Upper lobe of right lung (tissue), 1 donor: Measurements from ENCODE around the gene RFX2. TPM values are rescaled to one million over a fixed set of nuclear protein-coding genes. Genes with fewer than 3 reads are reported as not detected.

Experiments
- ATAC-seq: fragments of 200-7000 bp; cut with Tn5 transposase; one replicate; pipeline ENCODE4 v1.9.1; 2020; ENCODE audit warnings: mild to moderate bottlenecking, moderate library complexity
- DNase-seq: peaks from one replicate; pipeline ENCODE4 v3.0.0-alpha.2; 2020
- H3K27ac ChIP-seq: fragments of 200-600 bp; one replicate; pipeline ENCODE4 v1.8.0; 2022
- H3K27me3 ChIP-seq: fragments of 200-600 bp; one replicate; pipeline ENCODE4 v1.8.0; 2022; ENCODE audit warnings: mild to moderate bottlenecking
- H3K36me3 ChIP-seq: fragments of 200-600 bp; one replicate; pipeline ENCODE4 v1.8.0; 2022
- H3K4me1 ChIP-seq: fragments of 200-600 bp; one replicate; pipeline ENCODE4 v1.8.0; 2022
- H3K4me3 ChIP-seq: fragments of 200-600 bp; one replicate; pipeline ENCODE4 v1.8.0; 2022; ENCODE audit warnings: mild to moderate bottlenecking
- H3K9me3 ChIP-seq: fragments of 200-600 bp; one replicate; pipeline ENCODE4 v1.8.0; 2022
- CTCF ChIP-seq: fragments of 200-600 bp; IDR thresholded peaks from one replicate; pipeline ENCODE4 v1.8.0; 2022; ENCODE audit warnings: antibody characterized with exemption
- intact Hi-C: fragments of 100-400 bp; cut with DNase I; formaldehyde crosslinking; loops from one replicate; pipeline ENCODE4 v1.11.0; 2022
- total RNA-seq: library from RNA; stranded (reverse); fragmentation: NEBNext Ultra II Directional; extraction: Animal tissue kit (Norgen Biotek cat#: 25700); gene quantifications from one replicate; pipeline ENCODE4 v1.2.1, GENCODE V29; 2021
- donor health status: DM: no; HTN: yes; CAD: no; lungs with severe emphysema.

RFX2 gene
- total RNA-seq, 1 donor from 2014 or later = 11.7 TPM

- TF ChIP-seq CTCF = no peak
- Histone ChIP-seq H3K9me3 (no peaks in the 10 kb centered on the region), H3K27ac (no peak overlapping the region), H3K36me3 (no peaks in the 10 kb centered on the region), H3K4me3 (no peak overlapping the region), H3K4me1 (peaks cover 3% of the 10 kb centered on the region), H3K27me3 (no peaks in the 10 kb centered on the region)
- ATAC-seq = no peak
- no peak for DNase-seq
- intact Hi-C loops = loop anchor here (5.0 kb wide), 1 partner anchor 79 kb away; no protein-coding TSS in a partner anchor
Observed at GRCh38 chr19:6048348-6048747, 62.0 kb downstream of the RFX2 start.

GRCh38 chr19:6047741-6048251, 62.5 kb downstream of the RFX2 start:
- peak; percentile 49 for TF ChIP-seq CTCF
- H3K27ac ChIP-seq = no peak overlapping the region
- no peaks in the 10 kb centered on the region for H3K9me3 ChIP-seq
- H3K4me1 ChIP-seq = peaks cover 3% of the 10 kb centered on the region
- DNase-seq (no peak), ATAC-seq (peak; percentile 58)
- no peaks in the 10 kb centered on the region for H3K36me3 ChIP-seq
- intact Hi-C loops = loop anchor here (5.0 kb wide), 1 partner anchor 80 kb away; no protein-coding TSS in a partner anchor
- no peaks in the 10 kb centered on the region for H3K27me3 ChIP-seq
- H3K4me3 ChIP-seq = no peak overlapping the region

- intact Hi-C loops = loop anchor here (5.0 kb wide), 1 partner anchor 80 kb away; no protein-coding TSS in a partner anchor
- no peak overlapping the region for H3K27ac ChIP-seq
Observed at GRCh38 chr19:6047256-6047655, 63.0 kb downstream of the RFX2 start.

GRCh38 chr19:6045108-6045507, 65.2 kb downstream of the RFX2 start:
- intact Hi-C loops = loop anchor here (5.0 kb wide), 1 partner anchor 82 kb away; no protein-coding TSS in a partner anchor
- no peaks in the 10 kb centered on the region for H3K27me3 ChIP-seq
- H3K9me3 ChIP-seq = no peaks in the 10 kb centered on the region
- ATAC-seq = no peak
- H3K4me1 ChIP-seq = peaks cover 3% of the 10 kb centered on the region
- no peak overlapping the region for H3K4me3 ChIP-seq
- DNase-seq = no peak
- no peak for TF ChIP-seq CTCF
- H3K36me3 ChIP-seq = no peaks in the 10 kb centered on the region
- no peak overlapping the region for H3K27ac ChIP-seq

More at GRCh38 chr19:6047256-6047655, 63.0 kb downstream of the RFX2 start:
- H3K4me1 ChIP-seq = peaks cover 3% of the 10 kb centered on the region
- DNase-seq (no peak), ATAC-seq (no peak)
- no peaks in the 10 kb centered on the region for H3K36me3 ChIP-seq
- no peak overlapping the region for H3K4me3 ChIP-seq
- no peak for TF ChIP-seq CTCF
- H3K27me3 ChIP-seq = no peaks in the 10 kb centered on the region
- H3K9me3 ChIP-seq = no peaks in the 10 kb centered on the region

- no peaks in the 10 kb centered on the region for H3K27me3 ChIP-seq
- H3K9me3 ChIP-seq = no peaks in the 10 kb centered on the region
- DNase-seq (no peak), ATAC-seq (no peak)
- H3K4me3 ChIP-seq = no peak overlapping the region
- TF ChIP-seq CTCF = no peak
- intact Hi-C loops = no loop called here
- peaks cover 3% of the 10 kb centered on the region for H3K4me1 ChIP-seq
- no peak overlapping the region for H3K27ac ChIP-seq
- no peaks in the 10 kb centered on the region for H3K36me3 ChIP-seq
Observed at GRCh38 chr19:6044056-6044805, 66.1 kb downstream of the RFX2 start.
